HEK293 (cell line): ENCODE results near the gene WDR20.

Experiments
- CTCF ChIA-PET: fragments of 350-600 bp; formaldehyde crosslinking; extraction: SDS; loops from one replicate; lab custom pipeline; 2021; ENCODE audit warnings: antibody characterized with exemption; lab: Yijun Ruan, JAX
- POLR2A ChIA-PET: fragments of 300-600 bp; formaldehyde crosslinking; extraction: SDS; loops from one replicate; lab custom pipeline; 2020; ENCODE audit warnings: antibody characterized with exemption, inconsistent platforms; lab: Yijun Ruan, JAX
- H3K27ac ChIP-seq: fragments of 200-500 bp; sonication (Bioruptor generic); 2 replicates; pipeline ENCODE4 v1.5.1; 2014; ENCODE audit warnings: low read depth, low read length, control low read depth, inconsistent platforms; ENCODE audit errors: extremely low read depth
- H3K36me3 ChIP-seq, 2 experiments: fragments of 200-500 bp in 1 of 2; sonication (Bioruptor generic) in 1 of 2; 1 replicate in 1 of 2; 2 replicates in 1 of 2; pipeline ENCODE4 v1.5.1; 2014 to 2017; ENCODE audit warnings: inconsistent platforms in 2 of 2, low read length in 2 of 2; ENCODE audit not compliant: control insufficient read depth in 2 of 2, insufficient read depth in 1 of 2
- H3K4me1 ChIP-seq: fragments of 200-500 bp; sonication (Bioruptor generic); 2 replicates; pipeline ENCODE4 v1.5.1; 2014; ENCODE audit warnings: mild to moderate bottlenecking, low read length, inconsistent platforms; ENCODE audit not compliant: control insufficient read depth, insufficient read depth
- H3K4me3 ChIP-seq: 2 replicates; pipeline ENCODE4 v1.5.1; 2011; ENCODE audit warnings: low read depth, mild to moderate bottlenecking, control low read depth, low read length, moderate library complexity
- H3K9me3 ChIP-seq: fragments of 200-500 bp; sonication (Bioruptor generic); 2 replicates; pipeline ENCODE4 v1.5.1; 2014; ENCODE audit warnings: low read depth, low read length, inconsistent platforms; ENCODE audit not compliant: control insufficient read depth, insufficient read depth
- BCL11A ChIP-seq: fragments of 450-650 bp; formaldehyde crosslinking; IDR thresholded peaks from 2 replicates; pipeline ENCODE4 v1.5.1; 2016; ENCODE audit warnings: low read depth, missing biosample characterization, missing genetic modification characterization
- GLI2 ChIP-seq: fragments of 450-650 bp; formaldehyde crosslinking; IDR thresholded peaks from 2 replicates; pipeline ENCODE4; 2017; ENCODE audit warnings: missing biosample characterization, missing genetic modification characterization, low read depth, borderline replicate concordance
- GLIS1 ChIP-seq: fragments of 450-650 bp; formaldehyde crosslinking; IDR thresholded peaks from 2 replicates; pipeline ENCODE4 v1.5.1; 2016; ENCODE audit warnings: missing biosample characterization, missing genetic modification characterization
- KLF9 ChIP-seq: fragments of 450-650 bp; formaldehyde crosslinking; IDR thresholded peaks from 2 replicates; pipeline ENCODE4 v1.5.1; 2016; ENCODE audit warnings: missing biosample characterization, missing genetic modification characterization, low read depth
- PRDM1 ChIP-seq: fragments of 450-650 bp; formaldehyde crosslinking; IDR thresholded peaks from 2 replicates; pipeline ENCODE4; 2016; ENCODE audit warnings: missing biosample characterization, missing genetic modification characterization
- SCRT1 ChIP-seq: fragments of 450-650 bp; formaldehyde crosslinking; IDR thresholded peaks from 2 replicates; pipeline ENCODE4 v1.5.1; 2016; ENCODE audit warnings: missing biosample characterization, missing genetic modification characterization, borderline replicate concordance
- SCRT2 ChIP-seq: fragments of 450-650 bp; formaldehyde crosslinking; IDR thresholded peaks from 2 replicates; pipeline ENCODE4 v1.5.1; 2016; ENCODE audit warnings: missing biosample characterization, missing genetic modification characterization
- SETDB1 ChIP-seq: IDR thresholded peaks from one replicate; pipeline ENCODE4 v1.6.1; 2017; ENCODE audit warnings: mild to moderate bottlenecking, low read length, moderate library complexity, mixed read lengths; ENCODE audit not compliant: insufficient read length
- SP2 ChIP-seq: fragments of 450-650 bp; formaldehyde crosslinking; IDR thresholded peaks from 2 replicates; pipeline ENCODE4 v1.5.1; 2016; ENCODE audit warnings: missing biosample characterization, missing genetic modification characterization
- ZBTB8A ChIP-seq: fragments of 450-650 bp; formaldehyde crosslinking; IDR thresholded peaks from 2 replicates; pipeline ENCODE4 v1.5.1; 2016; ENCODE audit warnings: missing biosample characterization, missing genetic modification characterization
- ZNF121 ChIP-seq: fragments of 450-650 bp; formaldehyde crosslinking; IDR thresholded peaks from 2 replicates; pipeline ENCODE4 v1.5.1; 2016; ENCODE audit warnings: missing biosample characterization, missing genetic modification characterization
- ZNF221 ChIP-seq: fragments of 450-650 bp; formaldehyde crosslinking; IDR thresholded peaks from 2 replicates; pipeline ENCODE4 v1.5.1; 2017; ENCODE audit warnings: missing biosample characterization, missing genetic modification characterization, borderline replicate concordance
- ZNF24 ChIP-seq: fragments of 450-650 bp; formaldehyde crosslinking; IDR thresholded peaks from 2 replicates; pipeline ENCODE4 v1.5.1; 2016; ENCODE audit warnings: missing biosample characterization, missing genetic modification characterization
- ZNF423 ChIP-seq: fragments of 450-650 bp; formaldehyde crosslinking; IDR thresholded peaks from 2 replicates; pipeline ENCODE4 v1.5.1; 2016; ENCODE audit warnings: missing biosample characterization, missing genetic modification characterization
- ZNF501 ChIP-seq: fragments of 450-650 bp; formaldehyde crosslinking; IDR thresholded peaks from 2 replicates; pipeline ENCODE4 v1.5.1; 2016; ENCODE audit warnings: missing biosample characterization, missing genetic modification characterization
- ZNF510 ChIP-seq: fragments of 450-650 bp; formaldehyde crosslinking; IDR thresholded peaks from 2 replicates; pipeline ENCODE4 v1.5.1; 2018; ENCODE audit warnings: mild to moderate bottlenecking, missing genetic modification characterization, missing biosample characterization; ENCODE audit not compliant: insufficient replicate concordance
- ZNF530 ChIP-seq: fragments of 450-650 bp; formaldehyde crosslinking; IDR thresholded peaks from 2 replicates; pipeline ENCODE4 v1.5.1; 2016; ENCODE audit warnings: low read depth, missing biosample characterization, missing genetic modification characterization
- ZNF561 ChIP-seq: fragments of 450-650 bp; IDR thresholded peaks from 2 replicates; pipeline ENCODE4 v1.5.1; 2018; ENCODE audit warnings: missing biosample characterization, missing genetic modification characterization, borderline replicate concordance
- ZNF692 ChIP-seq: fragments of 450-650 bp; formaldehyde crosslinking; IDR thresholded peaks from 2 replicates; pipeline ENCODE4 v1.5.1; 2016; ENCODE audit warnings: missing biosample characterization, missing genetic modification characterization
- ZNF701 ChIP-seq: fragments of 450-650 bp; formaldehyde crosslinking; IDR thresholded peaks from 2 replicates; pipeline ENCODE4 v1.5.1; 2016; ENCODE audit warnings: missing biosample characterization, missing genetic modification characterization
- ZNF768 ChIP-seq: fragments of 450-650 bp; formaldehyde crosslinking; IDR thresholded peaks from 2 replicates; pipeline ENCODE4 v1.5.1; 2018; ENCODE audit warnings: missing biosample characterization, mild to moderate bottlenecking, missing genetic modification characterization
- ZNF776 ChIP-seq: fragments of 450-650 bp; formaldehyde crosslinking; IDR thresholded peaks from 2 replicates; pipeline ENCODE4 v1.5.0; 2017; ENCODE audit warnings: missing biosample characterization, missing genetic modification characterization, borderline replicate concordance
- TF ChIP-seq, protein P1 (sequence below): fragments of 450-650 bp; formaldehyde crosslinking; IDR thresholded peaks from 2 replicates; pipeline ENCODE4 v1.5.1; 2016; ENCODE audit warnings: missing biosample characterization, missing genetic modification characterization, borderline replicate concordance
- TF ChIP-seq, protein P2 (sequence below): IDR thresholded peaks from 2 replicates; pipeline ENCODE4 v1.6.1; 2011; ENCODE audit warnings: mild to moderate bottlenecking, low read depth, low read length, borderline replicate concordance

The WDR20 gene

GRCh38 chr14:102145395-102145794 is 5.7 kb downstream of the WDR20 start:
- TF ChIP-seq ZNF121 (tag by site-specific recombination) (0 out of 2 replicates have a peak, but pooled peaks have one; percentile 34), KLF9 (tag by site-specific recombination) (peak; percentile 30; the same call in 1 of the 2 replicates), ZNF24 (tag by site-specific recombination) (no peak)
- TF ChIP-seq, all 188 proteins: peak for 2
- Histone ChIP-seq H3K36me3 (peaks cover 0 to 8% of the 10 kb centered on the region in 2 experiments; a peak in 1 of 3 replicates), H3K27ac (no peak overlapping the region), H3K4me1 (0 out of 2 replicates have a peak, but pooled peaks cover 3% of the 10 kb centered on the region), H3K9me3 (no peaks in the 10 kb centered on the region), H3K4me3 (no peak overlapping the region)
- ChIA-PET POLR2A (no interaction called here), CTCF (interaction anchor here (0.6 to 0.7 kb wide), 2 partner anchors 38 to 135 kb away, joined by 3 read pairs; no protein-coding TSS in a partner anchor)

DNA sequence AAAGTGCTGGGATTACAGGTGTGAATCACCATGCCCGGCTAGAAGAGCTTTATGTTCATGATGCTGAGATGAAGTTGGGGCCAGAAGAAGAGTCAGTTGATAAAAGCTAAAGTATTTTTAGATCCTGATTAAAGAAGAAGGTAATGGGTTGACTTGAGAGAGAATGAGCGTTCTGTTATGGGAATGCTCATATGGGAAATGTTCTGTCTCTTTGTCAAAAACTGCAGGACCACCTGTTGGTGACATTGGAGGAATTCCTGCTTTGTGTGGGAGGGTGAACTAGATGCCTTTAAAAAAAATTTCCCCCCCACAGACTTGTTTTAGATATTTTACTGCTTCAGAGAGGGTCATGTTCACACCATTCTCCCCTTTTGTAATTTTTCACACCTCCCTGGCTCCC is 6.7 kb downstream of the WDR20 start:
- Histone ChIP-seq H3K4me1 (0 out of 2 replicates have a peak, but pooled peaks cover under 1% of the 10 kb centered on the region), H3K9me3 (no peaks in the 10 kb centered on the region), H3K36me3 (peaks cover 0 to 11% of the 10 kb centered on the region in 2 experiments; a peak in 1 of 3 replicates)
- TF ChIP-seq BCL11A (tag by site-specific recombination): no peak
- no peak for TF ChIP-seq ZNF768 (tag by site-specific recombination)
- TF ChIP-seq ZNF221 (tag by site-specific recombination): no peak
- TF ChIP-seq, protein P1, sequence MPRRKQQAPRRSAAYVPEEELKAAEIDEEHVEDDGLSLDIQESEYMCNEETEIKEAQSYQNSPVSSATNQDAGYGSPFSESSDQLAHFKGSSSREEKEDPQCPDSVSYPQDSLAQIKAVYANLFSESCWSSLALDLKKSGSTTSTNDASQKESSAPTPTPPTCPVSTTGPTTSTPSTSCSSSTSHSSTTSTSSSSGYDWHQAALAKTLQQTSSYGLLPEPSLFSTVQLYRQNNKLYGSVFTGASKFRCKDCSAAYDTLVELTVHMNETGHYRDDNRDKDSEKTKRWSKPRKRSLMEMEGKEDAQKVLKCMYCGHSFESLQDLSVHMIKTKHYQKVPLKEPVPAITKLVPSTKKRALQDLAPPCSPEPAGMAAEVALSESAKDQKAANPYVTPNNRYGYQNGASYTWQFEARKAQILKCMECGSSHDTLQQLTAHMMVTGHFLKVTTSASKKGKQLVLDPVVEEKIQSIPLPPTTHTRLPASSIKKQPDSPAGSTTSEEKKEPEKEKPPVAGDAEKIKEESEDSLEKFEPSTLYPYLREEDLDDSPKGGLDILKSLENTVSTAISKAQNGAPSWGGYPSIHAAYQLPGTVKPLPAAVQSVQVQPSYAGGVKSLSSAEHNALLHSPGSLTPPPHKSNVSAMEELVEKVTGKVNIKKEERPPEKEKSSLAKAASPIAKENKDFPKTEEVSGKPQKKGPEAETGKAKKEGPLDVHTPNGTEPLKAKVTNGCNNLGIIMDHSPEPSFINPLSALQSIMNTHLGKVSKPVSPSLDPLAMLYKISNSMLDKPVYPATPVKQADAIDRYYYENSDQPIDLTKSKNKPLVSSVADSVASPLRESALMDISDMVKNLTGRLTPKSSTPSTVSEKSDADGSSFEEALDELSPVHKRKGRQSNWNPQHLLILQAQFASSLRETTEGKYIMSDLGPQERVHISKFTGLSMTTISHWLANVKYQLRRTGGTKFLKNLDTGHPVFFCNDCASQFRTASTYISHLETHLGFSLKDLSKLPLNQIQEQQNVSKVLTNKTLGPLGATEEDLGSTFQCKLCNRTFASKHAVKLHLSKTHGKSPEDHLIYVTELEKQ (tag by site-specific recombination): no peak
- TF ChIP-seq, protein P2, sequence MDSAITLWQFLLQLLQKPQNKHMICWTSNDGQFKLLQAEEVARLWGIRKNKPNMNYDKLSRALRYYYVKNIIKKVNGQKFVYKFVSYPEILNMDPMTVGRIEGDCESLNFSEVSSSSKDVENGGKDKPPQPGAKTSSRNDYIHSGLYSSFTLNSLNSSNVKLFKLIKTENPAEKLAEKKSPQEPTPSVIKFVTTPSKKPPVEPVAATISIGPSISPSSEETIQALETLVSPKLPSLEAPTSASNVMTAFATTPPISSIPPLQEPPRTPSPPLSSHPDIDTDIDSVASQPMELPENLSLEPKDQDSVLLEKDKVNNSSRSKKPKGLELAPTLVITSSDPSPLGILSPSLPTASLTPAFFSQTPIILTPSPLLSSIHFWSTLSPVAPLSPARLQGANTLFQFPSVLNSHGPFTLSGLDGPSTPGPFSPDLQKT: no peak
- TF ChIP-seq SCRT2: peak; percentile 79
- TF ChIP-seq GLI2: no peak
- no peak for TF ChIP-seq ZNF24 (tag by site-specific recombination)
- no peak for TF ChIP-seq PRDM1
- no peak for TF ChIP-seq GLIS1
- TF ChIP-seq ZNF561 (tag by site-specific recombination): no peak
- TF ChIP-seq ZNF530: no peak
- TF ChIP-seq SETDB1: no peak
- no peak for TF ChIP-seq ZNF510 (tag by site-specific recombination)
- peak; percentile 70; the same call in 1 of the 2 replicates for TF ChIP-seq SCRT1
- TF ChIP-seq, all 188 proteins: peak for 2
- no peak overlapping the region for H3K27ac ChIP-seq
- ChIA-PET CTCF (interaction anchor here (0.7 kb wide), 1 partner anchor 37 kb away, joined by 3 read pairs; no protein-coding TSS in a partner anchor), POLR2A (no interaction called here)
- no peak overlapping the region for H3K4me3 ChIP-seq

- Histone ChIP-seq H3K9me3 (no peaks in the 10 kb centered on the region), H3K36me3 (peaks cover 7 to 15% of the 10 kb centered on the region in 2 experiments; a peak in 2 of 3 replicates), H3K27ac (no peak overlapping the region), H3K4me1 (peaks cover 11% of the 10 kb centered on the region), H3K4me3 (no peak overlapping the region)
- POLR2A ChIA-PET: interaction anchor here (0.6 to 1.0 kb wide), 2 partner anchors 11 to 63 kb away, joined by 4 read pairs; partner anchors contain the start of gene WDR20
- TF ChIP-seq ZNF776 (tag by site-specific recombination) (no peak), SCRT1 (no peak), ZNF501 (no peak), SETDB1 (no peak), ZNF701 (tag by site-specific recombination) (no peak), ZNF423 (tag by site-specific recombination) (no peak), ZNF561 (tag by site-specific recombination) (no peak), SP2 (no peak), ZBTB8A (tag by site-specific recombination) (no peak), ZNF692 (tag by site-specific recombination) (no peak)
- CTCF ChIA-PET: no interaction called here
Measured at GRCh38 chr14:102150083-102150482, 10.4 kb downstream of the WDR20 start.
